Suppressor macrophage (primary cell): Measurements from ENCODE around the gene TYK2.
"Not testable (repeated sequence)": the region's sequence is repeated elsewhere in the genome, so short reads cannot be mapped to it uniquely, and the experiment has no call there.

Source experiments
- DNase-seq, 4 experiments: peaks; one replicate each; pipeline ENCODE4 v3.0.0-alpha.2; 2020 to 2022

Gene TYK2

GRCh38 chr19:10407096-10407495, 26.7 kb upstream of the TYK2 start:
- DNase-seq = peak in 1 of 4 experiments; percentile 51

GRCh38 chr19:10406191-10406590, 25.8 kb upstream of the TYK2 start:
- DNase-seq = peak in 2 of 4 experiments; percentile 31 to 39

- peak; percentile 48 to 72 (median 58) for DNase-seq
Observed at GRCh38 chr19:10404888-10405820, 24.8 kb upstream of the TYK2 start.

- peak; percentile 98 to 99 (median 98) for DNase-seq
Observed at GRCh38 chr19:10403137-10404021, 23.0 kb upstream of the TYK2 start, which contains the start of gene CDC37. TSS of gene CDC37 (minus strand) at chr19:10403542. CDS start at chr19:10403479, 63 bp downstream.

DNA sequence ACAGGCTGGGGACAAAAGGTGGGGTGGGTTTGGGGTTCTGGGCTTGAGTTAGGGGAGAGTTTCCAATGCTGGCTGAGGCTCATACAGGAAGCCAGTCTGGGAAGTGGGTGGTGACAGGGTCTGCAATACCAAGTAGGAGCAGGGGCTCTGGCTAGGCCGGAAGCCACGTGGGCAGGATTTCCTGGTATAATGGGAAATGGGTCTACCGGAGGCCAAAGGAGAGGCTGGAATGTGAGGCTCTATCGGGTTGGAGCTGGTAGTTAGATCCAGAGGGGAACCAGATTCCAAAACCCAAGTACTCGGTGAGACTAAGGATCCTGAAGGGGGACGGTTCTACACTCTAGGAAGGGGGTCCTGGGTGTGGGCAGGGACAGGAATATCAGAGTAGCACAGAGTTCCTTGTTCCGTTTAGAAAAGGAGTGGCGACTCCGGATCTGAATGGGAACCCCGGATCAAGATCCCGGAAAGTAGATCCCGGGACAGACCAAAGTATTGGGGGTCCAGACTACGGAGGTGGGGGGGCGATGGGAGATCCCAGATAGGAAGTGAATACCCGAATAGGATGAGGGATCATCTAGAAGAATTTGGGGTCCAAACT, 22.2 kb upstream of the TYK2 start:
- DNase-seq = peak; percentile 39 to 73 (median 60)

DNA sequence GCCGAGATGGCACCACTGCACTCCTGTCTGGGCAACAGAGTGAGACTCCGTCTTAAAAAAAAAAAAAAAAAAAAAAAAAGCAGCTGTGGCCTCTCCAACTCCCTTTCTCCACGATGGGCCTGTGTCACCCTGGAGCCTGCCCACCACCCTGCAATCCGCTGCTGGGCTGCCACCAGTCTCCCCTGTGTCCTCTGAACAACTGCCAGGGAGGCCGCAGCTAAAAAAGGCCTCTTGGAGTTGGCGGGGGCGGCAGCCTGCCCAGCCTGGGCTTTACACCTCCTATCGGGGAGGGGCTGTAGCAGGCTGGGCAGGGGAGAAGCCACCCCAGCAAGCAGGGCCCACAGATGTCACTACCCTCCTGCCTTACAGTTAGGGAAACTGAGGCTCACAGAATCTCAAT, 19.5 kb upstream of the TYK2 start:
- no peak for DNase-seq

GRCh38 chr19:10399340-10399739, 19.0 kb upstream of the TYK2 start:
- not testable (repeated sequence) for DNase-seq

GRCh38 chr19:10398819-10399218, 18.4 kb upstream of the TYK2 start:
- DNase-seq = no peak

DNA sequence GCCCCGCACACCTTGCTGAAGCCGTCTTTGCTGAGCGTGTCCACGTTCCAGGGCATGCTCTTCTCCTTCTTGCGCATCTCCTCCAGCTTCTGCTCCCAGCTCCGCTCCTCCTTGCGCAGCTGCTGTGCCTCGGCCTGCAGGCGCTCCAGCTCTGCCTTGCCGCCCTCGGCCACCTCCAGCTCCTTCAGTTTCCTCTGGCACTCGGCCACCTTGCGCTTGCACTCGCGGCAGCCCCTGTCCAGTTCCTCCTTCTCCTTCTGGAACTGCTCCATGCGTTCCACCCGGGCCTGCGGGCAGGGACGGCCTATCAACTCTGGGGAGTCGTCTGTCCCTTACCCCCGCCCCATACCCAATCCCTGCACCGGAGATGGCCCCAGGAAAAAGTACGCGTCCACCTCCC, 15.5 kb upstream of the TYK2 start:
- no peak for DNase-seq

GRCh38 chr19:10395436-10395835, 15.1 kb upstream of the TYK2 start:
- no peak for DNase-seq

GRCh38 chr19:10395003-10395402, 14.6 kb upstream of the TYK2 start:
- no peak for DNase-seq

- DNase-seq = no peak
Observed at GRCh38 chr19:10393137-10393536, 12.8 kb upstream of the TYK2 start.

DNA sequence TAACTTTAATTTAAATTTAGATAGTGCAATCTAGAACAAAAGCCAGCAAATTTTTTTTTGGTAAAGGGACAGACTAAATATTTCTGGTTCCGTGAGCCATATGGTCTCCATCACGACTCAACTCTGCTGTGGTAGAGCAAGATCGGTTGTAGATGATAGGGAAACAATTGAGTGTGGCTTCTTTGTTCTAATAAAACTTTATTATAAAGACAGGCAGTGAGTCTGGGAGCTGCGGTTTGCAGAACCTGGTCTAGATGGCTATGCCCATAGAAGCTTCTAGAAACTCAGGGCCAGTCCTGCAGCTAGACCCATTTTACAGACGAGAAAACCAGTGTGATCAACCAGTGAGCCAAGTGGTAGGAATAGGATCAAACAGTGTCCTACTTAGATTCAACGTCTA, 11.7 kb upstream of the TYK2 start:
- no peak for DNase-seq

- DNase-seq = peak; percentile 78 to 84 (median 84)
Observed at GRCh38 chr19:10390652-10391286, 10.4 kb upstream of the TYK2 start.

DNA sequence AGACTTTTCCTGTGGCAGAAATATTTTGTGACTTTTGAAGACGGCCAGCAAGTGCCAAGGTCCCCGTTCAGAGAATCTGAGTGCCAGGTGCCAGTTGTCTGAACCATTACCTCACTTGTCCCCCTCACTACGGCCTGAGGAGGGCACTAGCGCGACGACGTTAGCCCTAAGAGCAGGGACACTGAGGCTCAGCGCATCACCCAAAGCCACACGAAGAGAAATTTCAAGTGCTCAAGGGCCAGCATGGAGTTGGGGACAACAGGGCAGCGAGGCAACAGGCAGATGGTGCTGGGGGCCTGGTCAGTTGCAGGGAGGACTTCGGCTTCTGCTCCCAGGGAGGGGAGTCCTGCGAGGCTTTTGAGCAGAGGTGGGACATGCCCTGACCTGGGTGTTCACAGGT, 9.5 kb upstream of the TYK2 start:
- DNase-seq = peak in 1 of 4 experiments; percentile 40

- DNase-seq = peak; percentile 80 to 93 (median 91)
Observed at GRCh38 chr19:10388957-10389356, 8.6 kb upstream of the TYK2 start.

- no peak for DNase-seq
Observed at GRCh38 chr19:10384580-10384979, 4.2 kb upstream of the TYK2 start.

GRCh38 chr19:10383223-10383499, 2.8 kb upstream of the TYK2 start:
- not testable (repeated sequence) for DNase-seq

- DNase-seq = peak in 2 of 4 experiments; percentile 31 to 36
Observed at GRCh38 chr19:10379880-10380312, 476 bp downstream of the TYK2 start.

DNA sequence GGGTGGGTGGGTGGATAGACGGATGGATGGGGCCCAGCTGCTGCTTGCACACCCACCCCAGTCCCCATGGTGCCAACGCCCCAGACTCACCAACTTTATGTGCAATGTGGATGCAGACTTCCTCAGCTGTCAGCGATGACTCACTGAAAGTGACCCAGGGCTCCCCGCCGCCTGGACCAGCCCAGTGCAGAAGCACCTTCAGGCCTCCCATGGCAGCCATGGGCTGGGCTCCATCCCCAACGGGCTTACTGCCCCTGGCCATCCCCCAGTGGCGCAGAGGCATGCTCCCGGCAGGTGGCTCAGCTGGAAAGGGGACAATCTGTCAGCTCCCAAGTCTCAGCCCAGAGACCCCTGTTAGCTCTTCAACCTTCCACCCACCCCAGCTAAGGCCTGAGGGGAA, 2.2 kb downstream of the TYK2 start:
- DNase-seq = peak in 2 of 4 experiments; percentile 13 to 27

DNA sequence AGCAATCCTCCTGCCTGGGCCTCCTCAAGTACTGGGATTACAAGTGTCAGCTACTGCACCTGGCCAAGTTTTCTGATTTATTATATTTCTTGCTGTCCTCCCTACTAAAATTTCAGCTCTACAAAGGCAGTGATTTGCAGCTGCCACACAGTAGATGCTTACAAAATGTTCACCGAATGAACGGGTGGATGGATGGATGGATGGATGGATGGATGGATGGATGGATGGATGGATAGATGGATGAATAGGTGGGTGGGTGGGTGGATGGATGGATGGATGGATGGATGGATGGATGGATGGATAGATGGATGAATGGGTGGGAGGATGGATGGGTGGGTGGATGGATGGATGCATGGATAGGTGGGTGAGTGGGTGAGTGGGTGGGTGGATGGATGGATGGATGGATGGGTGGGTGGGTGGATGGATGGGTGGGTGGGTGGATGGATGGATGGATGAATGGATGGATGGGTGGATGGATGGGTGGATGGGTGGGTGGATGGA, 3.2 kb downstream of the TYK2 start:
- DNase-seq = not testable (repeated sequence)

GRCh38 chr19:10374931-10375330, 5.4 kb downstream of the TYK2 start:
- peak in 3 of 4 experiments; percentile 47 to 57 (median 50) for DNase-seq
